Endothelial cell of umbilical vein (primary cell): ENCODE data around the gene AKAP1. TPM values are rescaled to one million over a fixed set of nuclear protein-coding genes. Genes with fewer than 3 reads are reported as not detected.

Experiments
- BruUV-seq: library from RNA; stranded (reverse); fragments of 400-500 nt; replicated peaks from 2 replicates; lab custom pipeline; 2021; lab: Mats Ljungman, UMichigan
- CTCF ChIA-PET: fragments of 300-600, 350-600 bp; sonication (Branson Sonifier 250); formaldehyde crosslinking; loops from one replicate; lab custom pipeline; 2021; ENCODE audit warnings: antibody characterized with exemption, inconsistent platforms; lab: Charles Lee
- POLR2A ChIA-PET: fragments of 300-600, 350-600 bp; sonication (Branson Sonifier 250); formaldehyde crosslinking; loops from one replicate; lab custom pipeline; 2021; ENCODE audit warnings: antibody characterized with exemption, inconsistent platforms; lab: Charles Lee
- DNase-seq: peaks from one replicate; pipeline ENCODE4 v3.0.0-alpha.2; 2011; ENCODE audit warnings: low read depth, low spot score
- FAIRE-seq: peaks from 2 replicates; lab custom pipeline; 2011; peaks lifted over from hg19 to GRCh38; lab: Jason Lieb, UNC
- H2AFZ ChIP-seq: 2 replicates; pipeline ENCODE4 v1.6.0; 2012; ENCODE audit warnings: low read depth, low read length, control low read depth, inconsistent platforms
- H3K27ac ChIP-seq: 2 replicates; pipeline ENCODE4 v1.5.1; 2011; ENCODE audit warnings: low read depth, mild to moderate bottlenecking, control low read depth, low read length, moderate library complexity; ENCODE audit not compliant: insufficient read depth
- H3K27me3 ChIP-seq, 2 experiments: 2 replicates each; pipeline versions ENCODE4 v1.6.0 to v1.6.1; 2011; ENCODE audit warnings: low read length in 2 of 2, mixed read lengths in 1 of 2; ENCODE audit not compliant: control insufficient read depth in 2 of 2, insufficient read depth in 2 of 2
- H3K36me3 ChIP-seq, 2 experiments: 2 replicates in 1 of 2; 3 replicates in 1 of 2; pipeline ENCODE4 v1.5.1; 2011; ENCODE audit warnings: low read length in 2 of 2, mild to moderate bottlenecking in 1 of 2, moderate library complexity in 1 of 2; ENCODE audit not compliant: control insufficient read depth in 2 of 2, insufficient read depth in 2 of 2; ENCODE audit errors: extremely low read depth in 1 of 2
- H3K4me1 ChIP-seq: 3 replicates; pipeline ENCODE4 v1.5.1; 2011; ENCODE audit warnings: mild to moderate bottlenecking, low read length; ENCODE audit not compliant: control insufficient read depth, insufficient read depth; ENCODE audit errors: extremely low read depth
- H3K4me2 ChIP-seq: 2 replicates; pipeline ENCODE4 v1.6.1; 2011; ENCODE audit warnings: low read length, control low read depth, mixed read lengths; ENCODE audit not compliant: insufficient read depth
- H3K4me3 ChIP-seq, 3 experiments: fragments of 200-600 bp in 1 of 3; sonication (generic), shearing (Covaris generic) in 1 of 3; replicated peaks in 1 of 3; 2 replicates each; pipeline ENCODE4 v1.5.1; 2011 to 2016; ENCODE audit warnings: control low read depth in 3 of 3, low read length in 3 of 3, mild to moderate bottlenecking in 2 of 3, inconsistent platforms in 1 of 3, low read depth in 1 of 3, moderate library complexity in 1 of 3; ENCODE audit not compliant: insufficient read depth in 1 of 3
- H3K79me2 ChIP-seq: 2 replicates; pipeline ENCODE4 v1.6.0; 2012; ENCODE audit warnings: low read length, inconsistent platforms; ENCODE audit not compliant: control insufficient read depth, insufficient read depth
- H3K9ac ChIP-seq: replicated peaks from 2 replicates; pipeline ENCODE3; 2011; ENCODE audit warnings: low read length, control low read depth; ENCODE audit not compliant: insufficient read depth; ENCODE audit errors: extremely low read depth
- H3K9me1 ChIP-seq: replicated peaks from 3 replicates; pipeline ENCODE4 v1.6.0; 2011; ENCODE audit warnings: mild to moderate bottlenecking, low read length; ENCODE audit not compliant: control insufficient read depth, insufficient read depth; ENCODE audit errors: extremely low read depth
- H3K9me3 ChIP-seq: replicated peaks from 2 replicates; pipeline ENCODE4 v1.5.1; 2012; ENCODE audit warnings: low read length, inconsistent platforms; ENCODE audit not compliant: control insufficient read depth, insufficient read depth
- H4K20me1 ChIP-seq: replicated peaks from 2 replicates; pipeline ENCODE3; 2011; ENCODE audit warnings: mild to moderate bottlenecking, low read length; ENCODE audit not compliant: control insufficient read depth, insufficient read depth; ENCODE audit errors: extremely low read depth
- CTCF ChIP-seq, 2 donors: IDR thresholded peaks; 1 replicate in 1 of 2; 2 replicates in 1 of 2; pipeline ENCODE4 v1.5.1; 2011; ENCODE audit warnings: low read length in 2 of 2, mild to moderate bottlenecking in 2 of 2, moderate library complexity in 2 of 2, control low read depth in 1 of 2, inconsistent platforms in 1 of 2, low read depth in 1 of 2; ENCODE audit not compliant: insufficient read depth in 1 of 2; ENCODE audit errors: extremely low read depth in 1 of 2
- EZH2 ChIP-seq: IDR thresholded peaks from 2 replicates; pipeline ENCODE4 v1.6.1; 2012; ENCODE audit warnings: borderline replicate concordance, low read depth, mild to moderate bottlenecking, moderate library complexity, low read length, inconsistent platforms; ENCODE audit not compliant: severe bottlenecking
- FOS ChIP-seq: IDR thresholded peaks from 2 replicates; pipeline ENCODE4 v1.6.1; 2011; ENCODE audit warnings: mild to moderate bottlenecking, low read length, moderate library complexity, borderline replicate concordance; ENCODE audit not compliant: insufficient read depth
- GATA2 ChIP-seq: IDR thresholded peaks from 2 replicates; pipeline ENCODE4 v1.7.0; 2011; ENCODE audit warnings: low read depth, mild to moderate bottlenecking, moderate library complexity, mixed read lengths, low read length; ENCODE audit not compliant: insufficient read length, insufficient read depth
- JUN ChIP-seq: IDR thresholded peaks from 2 replicates; pipeline ENCODE4 v1.6.1; 2011; ENCODE audit warnings: borderline replicate concordance, low read depth; ENCODE audit not compliant: insufficient read length, insufficient read depth
- MAX ChIP-seq: IDR thresholded peaks from 2 replicates; pipeline ENCODE4 v1.6.1; 2011; ENCODE audit not compliant: insufficient read depth, insufficient read length
- MYC ChIP-seq: IDR thresholded peaks from one replicate; pipeline ENCODE4 v1.6.1; 2011; ENCODE audit warnings: mild to moderate bottlenecking, low read depth, low read length
- POLR2A ChIP-seq: IDR thresholded peaks from 2 replicates; pipeline ENCODE4 v1.6.1; 2012; ENCODE audit warnings: low read depth, mild to moderate bottlenecking, control low read depth, low read length
- POLR2AphosphoS5 ChIP-seq: IDR thresholded peaks from 2 replicates; pipeline ENCODE4 v1.6.1; 2012; ENCODE audit warnings: low read depth, mild to moderate bottlenecking, control low read depth, low read length, moderate library complexity; ENCODE audit not compliant: insufficient read depth
- dilution Hi-C: fragments of 300-500 bp; cut with MboI; formaldehyde crosslinking; loops from one replicate; pipeline ENCODE4 v1.15.0; 2019; ENCODE audit warnings: low sequenced_read_pairs; ENCODE audit not compliant: extremely low pct_ligation_motif_present
- intact Hi-C: fragments of 100-400 bp; cut with micrococcal nuclease; formaldehyde crosslinking; loops from one replicate; pipeline ENCODE4 v1.10.0; 2022
- polyA plus RNA-seq, 4 experiments: library from polyadenylated mRNA; depleted of rRNA in 3 of 4; stranded (reverse) in 3 of 4; unstranded in 1 of 4; fragments of >200 nt; gene quantifications; 2 replicates each; pipeline versions ENCODE4 v1.2.1 to v1.2.3, GENCODE V29; 2011 to 2012; ENCODE audit warnings: missing spikeins in 1 of 4
- total RNA-seq: library from RNA; stranded (reverse); gene quantifications from 2 replicates; pipeline ENCODE4 v1.2.3, GENCODE V29; 2021

Gene AKAP1
- total and polyA plus RNA-seq, 2 donors (not counting 3 experiments of a cell fraction or from before 2014, with no cell fraction given) = 20.9 to 27.7 TPM

- Histone ChIP-seq H3K36me3 (no peaks in the 10 kb centered on the region), H4K20me1 (no peaks in the 10 kb centered on the region), H3K27me3 (peaks cover 0 to 4% of the 10 kb centered on the region in 2 experiments), H3K4me1 (no peaks in the 10 kb centered on the region), H3K9me1 (no peaks in the 10 kb centered on the region), H3K4me3 (no peak overlapping the region), H3K9ac (no peak overlapping the region), H3K27ac (no peak overlapping the region), H3K79me2 (no peaks in the 10 kb centered on the region), H2AFZ (no peak overlapping the region), H3K9me3 (no peaks in the 10 kb centered on the region), H3K4me2 (no peak overlapping the region)
- DNase-seq = no peak
- CTCF ChIA-PET = interaction anchor here (0.5 to 5.6 kb wide), 9 partner anchors 8 to 1093 kb away, joined by 3 to 24 read pairs (median 4); no protein-coding TSS in a partner anchor
- BruUV-seq = no TSS peak
- POLR2A ChIA-PET = no interaction called here
- dilution Hi-C loops (no loop called here), intact Hi-C loops (no loop called here)
- FAIRE-seq = no peak
- TF ChIP-seq POLR2A (no peak), FOS (no peak), JUN (no peak), POLR2AphosphoS5 (no peak), EZH2 (no peak), GATA2 (no peak), CTCF (IDR thresholded peaks at IDR 0.05; ENCODE audit: extremely low read depth in 1 of 2, insufficient read depth in 1 of 2, low read depth in 1 of 2, low read length in 2 of 2) (no peak), MAX (no peak), MYC (no peak)
Measured at GRCh38 chr17:57142925-57143324, 57.9 kb downstream of the AKAP1 start.
